Measurements from ENCODE around the gene GIMD1.

The GIMD1 gene

GRCh38 chr4:106314960-106315359 lies 53.6 kb downstream of the GIMD1 start:
- DNase-seq (ENCODE audit: low read depth), result no peak

- DNase-seq (ENCODE audit: low read depth), result no peak
Observed at GRCh38 chr4:106312997-106313522, 55.5 kb downstream of the GIMD1 start.

DNA sequence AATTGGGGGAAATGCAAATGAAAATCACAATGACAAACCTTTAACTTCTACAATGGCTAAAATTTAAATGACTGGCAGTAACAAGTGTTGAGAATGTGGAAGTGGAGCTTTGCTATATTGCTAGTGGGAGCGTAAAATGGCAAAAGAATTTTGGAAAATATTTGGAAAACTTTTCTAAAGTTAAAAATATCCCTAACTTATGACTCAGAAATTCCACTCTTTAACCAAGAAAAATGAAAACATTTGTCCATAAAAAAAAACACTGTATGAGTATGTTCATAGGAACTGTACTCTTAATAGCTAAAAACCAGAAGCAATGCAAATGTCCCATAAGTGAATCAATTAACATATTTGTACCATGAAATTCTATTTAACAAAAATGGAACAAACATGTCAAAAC lies 56.2 kb downstream of the GIMD1 start:
- no peak for DNase-seq (ENCODE audit: low read depth)

Data from stimulated activated CD8-positive, alpha-beta memory T cell treated with anti-CD3 and anti-CD28 coated beads, Interleukin-15, amount 100 ng/mL, for 1 hour (primary cell).